GM23338 (cell line): ENCODE data around the gene KCNH6. TPM values are rescaled to one million over a fixed set of nuclear protein-coding genes. Genes with fewer than 3 reads are reported as not detected.

Experiments used
- ATAC-seq: fragments of 200-7000 bp; cut with Tn5 transposase; 3 replicates; pipeline ENCODE4 v1.9.1; 2020
- DNase-seq: peaks from one replicate; pipeline ENCODE4 v3.0.0-alpha.2; 2015; ENCODE audit warnings: low spot score
- H2AFZ ChIP-seq: fragments of 200-600 bp; sonication (generic); 2 replicates; pipeline ENCODE4 v1.8.0; 2016; ENCODE audit warnings: antibody characterized with exemption, mild to moderate bottlenecking, moderate library complexity
- H3F3A ChIP-seq: fragments of 200-600 bp; sonication (generic); replicated peaks from 2 replicates; pipeline ENCODE4 v1.8.0; 2017; ENCODE audit warnings: antibody characterized with exemption, mixed run types, low read depth
- H3K27ac ChIP-seq: fragments of 200-600 bp; sonication (generic); 2 replicates; pipeline ENCODE4 v1.6.1; 2016; ENCODE audit warnings: low read depth
- H3K27me3 ChIP-seq: fragments of 200-600 bp; sonication (generic); 2 replicates; pipeline ENCODE4 v1.8.0; 2016; ENCODE audit warnings: mild to moderate bottlenecking, mixed run types, moderate library complexity; ENCODE audit not compliant: insufficient read depth
- H3K36me3 ChIP-seq: fragments of 200-600 bp; sonication (generic); 2 replicates; pipeline ENCODE4 v1.8.0; 2016; ENCODE audit warnings: mild to moderate bottlenecking; ENCODE audit not compliant: insufficient read depth
- H3K4me1 ChIP-seq: fragments of 200-600 bp; sonication (generic); 2 replicates; pipeline ENCODE4 v1.8.0; 2016; ENCODE audit warnings: mild to moderate bottlenecking, moderate library complexity; ENCODE audit not compliant: insufficient read depth
- H3K4me2 ChIP-seq: fragments of 200-600 bp; sonication (generic); 2 replicates; pipeline ENCODE4 v1.7.1; 2017; ENCODE audit warnings: mixed run types
- H3K4me3 ChIP-seq: fragments of 200-600 bp; sonication (generic); 2 replicates; pipeline ENCODE4 v1.6.1; 2016; ENCODE audit warnings: mixed run types
- H3K79me2 ChIP-seq: fragments of 200-600 bp; sonication (generic); replicated peaks from 2 replicates; pipeline ENCODE4 v1.8.0; 2017; ENCODE audit warnings: mild to moderate bottlenecking; ENCODE audit not compliant: insufficient read depth
- H3K9me2 ChIP-seq: fragments of 200-600 bp; sonication (generic); 2 replicates; pipeline ENCODE4 v1.8.0; 2017; ENCODE audit not compliant: insufficient read depth
- H4K20me1 ChIP-seq: fragments of 200-600 bp; sonication (generic); replicated peaks from 2 replicates; pipeline ENCODE4 v1.8.0; 2017; ENCODE audit warnings: mild to moderate bottlenecking; ENCODE audit not compliant: insufficient read depth
- H3K27ac Mint-ChIP-seq: 2 replicates; pipeline ENCODE4 v1.8.0; 2020; ENCODE audit warnings: inconsistent platforms, mild to moderate bottlenecking, moderate library complexity, mixed read lengths
- H3K27me3 Mint-ChIP-seq: 3 replicates; pipeline ENCODE4 v1.8.0; 2022; ENCODE audit warnings: low read depth, mild to moderate bottlenecking, moderate library complexity, mixed read lengths, inconsistent platforms; ENCODE audit not compliant: insufficient read depth, poor library complexity
- H3K36me3 Mint-ChIP-seq: 3 replicates; pipeline ENCODE4 v1.8.0; 2021; ENCODE audit warnings: low read depth, mild to moderate bottlenecking, inconsistent platforms, moderate library complexity, mixed read lengths
- H3K4me1 Mint-ChIP-seq: 3 replicates; pipeline ENCODE4 v1.8.0; 2020; ENCODE audit warnings: mild to moderate bottlenecking, inconsistent platforms, mixed read lengths
- H3K4me3 Mint-ChIP-seq: 3 replicates; pipeline ENCODE4 v1.8.0; 2021; ENCODE audit warnings: moderate library complexity, mild to moderate bottlenecking, inconsistent platforms, mixed read lengths
- H3K9me3 Mint-ChIP-seq: 3 replicates; pipeline ENCODE4 v1.8.0; 2020; ENCODE audit warnings: moderate library complexity, mild to moderate bottlenecking, inconsistent platforms, mixed read lengths
- CREB1 ChIP-seq: fragments of 250-450 bp; sonication (Bioruptor Pico); IDR thresholded peaks from 2 replicates; pipeline ENCODE4 v1.5.0; 2020; ENCODE audit warnings: low read depth, mild to moderate bottlenecking, moderate library complexity
- CTCF ChIP-seq, 2 experiments: fragments of 200-600 bp in 1 of 2; sonication (generic) in 1 of 2; conservative IDR thresholded peaks; 2 replicates each; pipeline versions ENCODE4 v1.5.1 to v1.6.1; 2016 to 2017; ENCODE audit warnings: antibody characterized with exemption in 2 of 2, low read depth in 2 of 2, mild to moderate bottlenecking in 2 of 2, moderate library complexity in 1 of 2
- ETS1 ChIP-seq: IDR thresholded peaks from 2 replicates; pipeline ENCODE4 v1.6.1; 2016; ENCODE audit warnings: antibody characterized with exemption
- EZH2 ChIP-seq: fragments of 200-600 bp; sonication (generic); IDR thresholded peaks from one replicate; pipeline ENCODE4 v1.8.0; 2017; ENCODE audit warnings: antibody characterized with exemption, mild to moderate bottlenecking, low read depth; ENCODE audit not compliant: unreplicated experiment
- JUNB ChIP-seq: IDR thresholded peaks from one replicate; pipeline ENCODE4 v1.6.1; 2016; ENCODE audit warnings: antibody characterized with exemption; ENCODE audit not compliant: unreplicated experiment
- REST ChIP-seq: IDR thresholded peaks from one replicate; pipeline ENCODE4 v1.6.1; 2018; ENCODE audit warnings: antibody characterized with exemption; ENCODE audit not compliant: unreplicated experiment
- STAT1 ChIP-seq: IDR thresholded peaks from one replicate; pipeline ENCODE4 v1.6.1; 2016; ENCODE audit warnings: antibody characterized with exemption; ENCODE audit not compliant: unreplicated experiment
- ZNF331 ChIP-seq: fragments of 250-450 bp; sonication (Bioruptor Pico); IDR thresholded peaks from 2 replicates; pipeline ENCODE4 v1.5.0; 2020; ENCODE audit warnings: low read depth, mild to moderate bottlenecking, moderate library complexity
- ZNF462 ChIP-seq: fragments of 250-450 bp; sonication (Bioruptor Pico); IDR thresholded peaks from 2 replicates; pipeline ENCODE4 v1.5.0; 2020; ENCODE audit warnings: mild to moderate bottlenecking, moderate library complexity
- polyA plus RNA-seq: library from polyadenylated mRNA; unstranded; fragments of >200 nt; fragmentation: Nextera tagmentation; extraction: Ambion mirVana; gene quantifications from 2 replicates; pipeline ENCODE4 v1.2.1, GENCODE V29; 2016
- total RNA-seq: library from RNA; depleted of rRNA; stranded (reverse); fragments of >200 nt; shearing (Covaris generic); gene quantifications from 2 replicates; pipeline ENCODE4 v1.2.3, GENCODE V29; 2014

Gene KCNH6
- total and polyA plus RNA-seq, 2 experiments from 2014 or later = 1.3 to 2.8 TPM

GRCh38 chr17:63563339-63563738 lies 40.2 kb downstream of the KCNH6 start:
- Histone ChIP-seq H3K4me3 (no peak overlapping the region), H3K79me2 (peaks cover 92% of the 10 kb centered on the region), H3K9me2 (no peaks in the 10 kb centered on the region), H2AFZ (no peak overlapping the region), H3K27ac (no peak overlapping the region), H3K27me3 (no peaks in the 10 kb centered on the region), H3K36me3 (no peaks in the 10 kb centered on the region), H4K20me1 (peaks cover 28% of the 10 kb centered on the region), H3F3A (no peaks in the 10 kb centered on the region), H3K4me2 (no peak overlapping the region), H3K4me1 (no peaks in the 10 kb centered on the region)
- DNase-seq (no peak), ATAC-seq (no peak)
- no peak overlapping the region for H3K27ac Mint-ChIP-seq
- no peaks in the 10 kb centered on the region for H3K4me1 Mint-ChIP-seq
- no peak overlapping the region for H3K4me3 Mint-ChIP-seq
- no peaks in the 10 kb centered on the region for H3K9me3 Mint-ChIP-seq
- no peaks in the 10 kb centered on the region for H3K36me3 Mint-ChIP-seq
- TF ChIP-seq ZNF331 (CRISPR knock-in tag) (no peak), EZH2 (no peak), ETS1 (no peak), ZNF462 (CRISPR knock-in tag) (no peak), CREB1 (CRISPR knock-in tag) (no peak)
- peaks cover 3% of the 10 kb centered on the region for H3K27me3 Mint-ChIP-seq

- no peak overlapping the region for H3K4me3 ChIP-seq
- no peaks in the 10 kb centered on the region for H3K4me1 ChIP-seq
- H2AFZ ChIP-seq = no peak overlapping the region
- DNase-seq (peak; percentile 14), ATAC-seq (peak; percentile 71)
- H3K4me1 Mint-ChIP-seq = no peaks in the 10 kb centered on the region
- H3K36me3 ChIP-seq = no peaks in the 10 kb centered on the region
- no peak overlapping the region for H3K4me3 Mint-ChIP-seq
- H3K9me2 ChIP-seq = no peaks in the 10 kb centered on the region
- H3K27ac Mint-ChIP-seq = no peak overlapping the region
- no peak overlapping the region for H3K4me2 ChIP-seq
- H3K9me3 Mint-ChIP-seq = no peaks in the 10 kb centered on the region
- no peaks in the 10 kb centered on the region for H3K36me3 Mint-ChIP-seq
- H4K20me1 ChIP-seq = peaks cover 30% of the 10 kb centered on the region
- peaks cover 93% of the 10 kb centered on the region for H3K79me2 ChIP-seq
- no peaks in the 10 kb centered on the region for H3K27me3 ChIP-seq
- no peak overlapping the region for H3K27ac ChIP-seq
- peaks cover 3% of the 10 kb centered on the region for H3K27me3 Mint-ChIP-seq
- no peaks in the 10 kb centered on the region for H3F3A ChIP-seq
- TF ChIP-seq REST = no peak
- no peak for TF ChIP-seq JUNB
- no peak for TF ChIP-seq CTCF (conservative IDR thresholded peaks at IDR 0.05; ENCODE audit: low read depth in 2 of 2)
- no peak for TF ChIP-seq EZH2
- no peak for TF ChIP-seq STAT1
- TF ChIP-seq CREB1 (CRISPR knock-in tag) = no peak
Observed at GRCh38 chr17:63564562-63564961, 41.4 kb downstream of the KCNH6 start.
